Activated T-cell treated with anti-CD3 and anti-CD28 coated beads, Interleukin-2, amount 50 U/mL, for 4 hours (primary cell): ENCODE measurements around the gene ATP6V1F. TPM values are rescaled to one million over a fixed set of nuclear protein-coding genes. Genes with fewer than 3 reads are reported as not detected.

Experiments used
- ATAC-seq, 2 donors: fragments of 200-7000 bp; cut with Tn5 transposase; one replicate each; pipeline ENCODE4 v1.10.0; 2021
- DNase-seq: peaks from one replicate; pipeline ENCODE4 v3.0.0-alpha.2; 2020
- H3K27me3 Mint-ChIP-seq: one replicate; pipeline ENCODE4 v1.8.0; 2021; ENCODE audit warnings: low read depth, mixed read lengths
- H3K36me3 Mint-ChIP-seq: one replicate; pipeline ENCODE4 v1.8.0; 2022; ENCODE audit warnings: mixed read lengths; ENCODE audit not compliant: insufficient read depth
- H3K4me1 Mint-ChIP-seq: one replicate; pipeline ENCODE4 v1.8.0; 2021; ENCODE audit warnings: low read depth, mixed read lengths
- H3K4me3 Mint-ChIP-seq: one replicate; pipeline ENCODE4 v1.8.0; 2021; ENCODE audit warnings: mild to moderate bottlenecking, moderate library complexity, mixed read lengths
- H3K9me3 Mint-ChIP-seq: one replicate; pipeline ENCODE4 v1.8.0; 2021; ENCODE audit warnings: mixed read lengths
- total RNA-seq, 3 donors: library from RNA; stranded (reverse); gene quantifications; one replicate each; pipeline ENCODE4 v1.2.1, GENCODE V29; 2021

Gene ATP6V1F
- total RNA-seq, 3 donors from 2014 or later: 120 to 137 (median 127) TPM

GRCh38 chr7:128831994-128832879 is 30.4 kb upstream of the ATP6V1F start:
- Mint-ChIP-seq H3K27me3 (peaks cover 38% of the 10 kb centered on the region), H3K36me3 (no peaks in the 10 kb centered on the region), H3K9me3 (no peaks in the 10 kb centered on the region), H3K4me1 (peaks cover 12% of the 10 kb centered on the region), H3K4me3 (no peak overlapping the region)
- no peak for DNase-seq
- no peak for ATAC-seq

GRCh38 chr7:128832880-128833147 is 29.8 kb upstream of the ATP6V1F start:
- Mint-ChIP-seq H3K4me3 (no peak overlapping the region), H3K4me1 (peaks cover 12% of the 10 kb centered on the region), H3K27me3 (peaks cover 35% of the 10 kb centered on the region), H3K36me3 (no peaks in the 10 kb centered on the region), H3K9me3 (no peaks in the 10 kb centered on the region)
- no peak for DNase-seq
- no peak for ATAC-seq

GRCh38 chr7:128833148-128833945 is 29.3 kb upstream of the ATP6V1F start:
- Mint-ChIP-seq H3K9me3 (no peaks in the 10 kb centered on the region), H3K4me1 (peaks cover 12% of the 10 kb centered on the region), H3K4me3 (no peak overlapping the region), H3K36me3 (no peaks in the 10 kb centered on the region), H3K27me3 (peaks cover 30% of the 10 kb centered on the region)
- ATAC-seq (no peak), DNase-seq (no peak)

GRCh38 chr7:128833946-128834325 is 28.7 kb upstream of the ATP6V1F start:
- Mint-ChIP-seq H3K4me1 (peaks cover 12% of the 10 kb centered on the region), H3K4me3 (no peak overlapping the region), H3K9me3 (no peaks in the 10 kb centered on the region), H3K36me3 (no peaks in the 10 kb centered on the region), H3K27me3 (peaks cover 24% of the 10 kb centered on the region)
- no peak for DNase-seq
- no peak for ATAC-seq

GRCh38 chr7:128835231-128835751 is 27.4 kb upstream of the ATP6V1F start:
- Mint-ChIP-seq H3K27me3 (peaks cover 15% of the 10 kb centered on the region), H3K36me3 (no peaks in the 10 kb centered on the region), H3K4me3 (no peak overlapping the region), H3K4me1 (peaks cover 5% of the 10 kb centered on the region), H3K9me3 (no peaks in the 10 kb centered on the region)
- DNase-seq (no peak), ATAC-seq (no peak)

GRCh38 chr7:128835790-128836641 is 26.6 kb upstream of the ATP6V1F start:
- no peak for ATAC-seq
- H3K4me1 Mint-ChIP-seq: no peaks in the 10 kb centered on the region
- H3K27me3 Mint-ChIP-seq: peaks cover 10% of the 10 kb centered on the region
- no peaks in the 10 kb centered on the region for H3K9me3 Mint-ChIP-seq
- no peak overlapping the region for H3K4me3 Mint-ChIP-seq
- no peaks in the 10 kb centered on the region for H3K36me3 Mint-ChIP-seq
- DNase-seq: no peak

- no peaks in the 10 kb centered on the region for H3K9me3 Mint-ChIP-seq
- H3K4me3 Mint-ChIP-seq: no peak overlapping the region
- H3K36me3 Mint-ChIP-seq: no peaks in the 10 kb centered on the region
- peaks cover 3% of the 10 kb centered on the region for H3K27me3 Mint-ChIP-seq
- ATAC-seq: no peak
- DNase-seq: no peak
- H3K4me1 Mint-ChIP-seq: peaks cover 1% of the 10 kb centered on the region
Observed at GRCh38 chr7:128836729-128837348, 25.8 kb upstream of the ATP6V1F start.

- ATAC-seq (no peak), DNase-seq (no peak)
- H3K27me3 Mint-ChIP-seq: peaks cover 2% of the 10 kb centered on the region
- no peaks in the 10 kb centered on the region for H3K9me3 Mint-ChIP-seq
- H3K4me3 Mint-ChIP-seq: no peak overlapping the region
- H3K4me1 Mint-ChIP-seq: peaks cover 3% of the 10 kb centered on the region
- no peaks in the 10 kb centered on the region for H3K36me3 Mint-ChIP-seq
Observed at GRCh38 chr7:128837521-128837921, 25.1 kb upstream of the ATP6V1F start.

GRCh38 chr7:128838109-128838779 is 24.4 kb upstream of the ATP6V1F start:
- Mint-ChIP-seq H3K9me3 (no peaks in the 10 kb centered on the region), H3K27me3 (peaks cover 2% of the 10 kb centered on the region), H3K4me3 (no peak overlapping the region), H3K36me3 (no peaks in the 10 kb centered on the region), H3K4me1 (peaks cover 3% of the 10 kb centered on the region)
- ATAC-seq (no peak), DNase-seq (no peak)

GRCh38 chr7:128838981-128839731 is 23.5 kb upstream of the ATP6V1F start:
- DNase-seq (no peak), ATAC-seq (no peak)
- no peaks in the 10 kb centered on the region for H3K36me3 Mint-ChIP-seq
- no peak overlapping the region for H3K4me3 Mint-ChIP-seq
- H3K4me1 Mint-ChIP-seq: peaks cover 3% of the 10 kb centered on the region
- no peaks in the 10 kb centered on the region for H3K27me3 Mint-ChIP-seq
- H3K9me3 Mint-ChIP-seq: no peaks in the 10 kb centered on the region

GRCh38 chr7:128839751-128840177 is 22.9 kb upstream of the ATP6V1F start:
- Mint-ChIP-seq H3K36me3 (no peaks in the 10 kb centered on the region), H3K9me3 (no peaks in the 10 kb centered on the region), H3K4me1 (peaks cover 3% of the 10 kb centered on the region), H3K4me3 (no peak overlapping the region), H3K27me3 (no peaks in the 10 kb centered on the region)
- ATAC-seq: no peak
- no peak for DNase-seq

- peaks cover 3% of the 10 kb centered on the region for H3K4me1 Mint-ChIP-seq
- no peak overlapping the region for H3K4me3 Mint-ChIP-seq
- no peak for ATAC-seq
- no peaks in the 10 kb centered on the region for H3K27me3 Mint-ChIP-seq
- H3K36me3 Mint-ChIP-seq: no peaks in the 10 kb centered on the region
- DNase-seq: no peak
- no peaks in the 10 kb centered on the region for H3K9me3 Mint-ChIP-seq
Observed at GRCh38 chr7:128840326-128841170, 22.1 kb upstream of the ATP6V1F start.
